Hepatic stellate cell (primary cell): ENCODE data around the gene FHOD1.

ENCODE experiments used
- DNase-seq: peaks from one replicate; pipeline ENCODE4 v3.0.0; 2011; ENCODE audit warnings: low spot score

Gene FHOD1

GRCh38 chr16:67249178-67250044 lies 2.1 kb upstream of the FHOD1 start:
- DNase-seq: peak; percentile 31

- DNase-seq: peak; percentile 50
These were observed 1.3 kb upstream of the FHOD1 start, which contains the start of gene SLC9A5 for GRCh38 chr16:67248401-67249177. TSS of gene SLC9A5 (plus strand) at chr16:67248979. CDS start at chr16:67249015, 36 bp downstream.

- DNase-seq: no peak
These were observed 756 bp upstream of the FHOD1 start for GRCh38 chr16:67248073-67248400.

GRCh38 chr16:67246756-67247191 lies 507 bp downstream of the FHOD1 start:
- no peak for DNase-seq

- DNase-seq: peak; percentile 74
These were observed 1.1 kb downstream of the FHOD1 start for GRCh38 chr16:67246081-67246755.

- no peak for DNase-seq
These were observed 1.6 kb downstream of the FHOD1 start for GRCh38 chr16:67245674-67246080.

GRCh38 chr16:67245186-67245585 lies 2.1 kb downstream of the FHOD1 start:
- no peak for DNase-seq

- peak; percentile 92 for DNase-seq
These were observed 2.7 kb downstream of the FHOD1 start for GRCh38 chr16:67244387-67245185.

- no peak for DNase-seq
These were observed 3.8 kb downstream of the FHOD1 start for GRCh38 chr16:67243481-67243880.

- DNase-seq: no peak
These were observed 5.0 kb downstream of the FHOD1 start for GRCh38 chr16:67242138-67242730.

- peak; percentile 90 for DNase-seq
These were observed 6.0 kb downstream of the FHOD1 start for GRCh38 chr16:67241008-67241900.

- peak; percentile 39 for DNase-seq
These were observed 6.8 kb downstream of the FHOD1 start for GRCh38 chr16:67240506-67240905.

- DNase-seq: no peak
These were observed 8.3 kb downstream of the FHOD1 start for GRCh38 chr16:67238806-67239470.

GRCh38 chr16:67238278-67238575 lies 9.1 kb downstream of the FHOD1 start:
- no peak for DNase-seq

GRCh38 chr16:67237396-67238277 lies 9.6 kb downstream of the FHOD1 start:
- DNase-seq: no peak

- peak; percentile 69 for DNase-seq
These were observed 10.5 kb downstream of the FHOD1 start for GRCh38 chr16:67236563-67237395.

- DNase-seq: no peak
These were observed 11.3 kb downstream of the FHOD1 start for GRCh38 chr16:67235816-67236562.
